K562 (cell line): ENCODE results near the gene AGAP1. TPM values are rescaled to one million over a fixed set of nuclear protein-coding genes. Genes with fewer than 3 reads are reported as not detected.

Experiments
- CCAR2 ChIP-seq: fragments of 200-400 bp; formaldehyde crosslinking; IDR thresholded peaks from 2 replicates; pipeline ENCODE4 v1.6.1; 2017; ENCODE audit warnings: mild to moderate bottlenecking, low read depth, low read length
- CREB1 ChIP-seq, 2 experiments: sonication (generic) in 1 of 2; formaldehyde crosslinking in 1 of 2; IDR thresholded peaks; 2 replicates each; pipeline versions ENCODE4 v1.6.1 to v1.8.0; 2012 to 2022; ENCODE audit warnings: inconsistent platforms in 1 of 2, mild to moderate bottlenecking in 1 of 2, missing genetic modification reagents in 1 of 2, moderate library complexity in 1 of 2
- CREBBP ChIP-seq: IDR thresholded peaks from one replicate; pipeline ENCODE4 v1.6.1; 2012; ENCODE audit warnings: low read depth, mild to moderate bottlenecking, control low read depth, inconsistent platforms, low read length
- FOXA3 ChIP-seq, 2 experiments: fragments of 450-650 bp in 1 of 2; sonication (generic) in 1 of 2; formaldehyde crosslinking; IDR thresholded peaks in 1 of 2; conservative IDR thresholded peaks in 1 of 2; 2 replicates each; pipeline versions ENCODE4 v1.4.0 to v1.8.0; 2020 to 2022; ENCODE audit warnings: mild to moderate bottlenecking in 2 of 2, missing genetic modification reagents in 1 of 2
- FOXK2 ChIP-seq, 2 experiments: fragments of 450-650 bp; IDR thresholded peaks in 1 of 2; conservative IDR thresholded peaks in 1 of 2; 2 replicates each; pipeline ENCODE4 v1.6.1; 2016; ENCODE audit warnings: low read depth in 2 of 2, mild to moderate bottlenecking in 1 of 2
- GATA2 ChIP-seq: sonication (generic); formaldehyde crosslinking; IDR thresholded peaks from 2 replicates; pipeline ENCODE4 v1.4.0; 2020; ENCODE audit warnings: mild to moderate bottlenecking, missing genetic modification reagents
- HLTF ChIP-seq: fragments of 450-650 bp; IDR thresholded peaks from 2 replicates; pipeline ENCODE4 v1.6.1; 2016
- JUN ChIP-seq, 2 experiments: sonication (generic) in 1 of 2; formaldehyde crosslinking in 1 of 2; IDR thresholded peaks; 2 replicates each; pipeline versions ENCODE4 v1.6.1 to v1.8.0; 2012 to 2022; ENCODE audit warnings: borderline replicate concordance in 2 of 2, mild to moderate bottlenecking in 2 of 2, improper control_type of control experiment in 1 of 2, low read depth in 1 of 2, low read length in 1 of 2, missing genetic modification reagents in 1 of 2
- MCM2 ChIP-seq: fragments of 450-650 bp; IDR thresholded peaks from 2 replicates; pipeline ENCODE4 v1.6.1; 2017; ENCODE audit warnings: low read depth, mild to moderate bottlenecking
- MTA1 ChIP-seq: fragments of 450-650 bp; IDR thresholded peaks from 2 replicates; pipeline ENCODE4 v1.6.1; 2017; ENCODE audit warnings: borderline replicate concordance
- NFE2 ChIP-seq: IDR thresholded peaks from 2 replicates; pipeline ENCODE4 v1.6.1; 2014; ENCODE audit warnings: antibody characterized with exemption, low read depth
- NFRKB ChIP-seq: fragments of 450-650 bp; IDR thresholded peaks from 2 replicates; pipeline ENCODE4 v1.6.1; 2016; ENCODE audit warnings: low read depth
- NR2C2 ChIP-seq, 2 experiments: fragments of 200-800 bp in 1 of 2; sonication (Bioruptor generic) in 1 of 2; sonication (generic) in 1 of 2; formaldehyde crosslinking in 1 of 2; IDR thresholded peaks; 2 replicates each; pipeline versions ENCODE4 v1.6.1 to v1.8.0; 2016 to 2022; ENCODE audit warnings: mild to moderate bottlenecking in 1 of 2, missing compliant biosample characterization in 1 of 2, missing genetic modification characterization in 1 of 2, missing genetic modification reagents in 1 of 2
- SIN3B ChIP-seq: fragments of 450-650 bp; IDR thresholded peaks from 2 replicates; pipeline ENCODE4 v1.6.1; 2017; ENCODE audit warnings: low read depth, mild to moderate bottlenecking, moderate library complexity
- ZNF197 ChIP-seq: fragments of 200-800 bp; sonication (Bioruptor generic); IDR thresholded peaks from 2 replicates; pipeline ENCODE4 v1.6.1; 2016; ENCODE audit warnings: low read depth, missing genetic modification characterization, missing compliant biosample characterization
- ZNF41 ChIP-seq: fragments of 250-450 bp; sonication (Bioruptor Pico); conservative IDR thresholded peaks from 2 replicates; pipeline ENCODE4 v1.4.0; 2020; ENCODE audit warnings: mild to moderate bottlenecking
- polyA plus RNA-seq, 8 experiments: library from polyadenylated mRNA; depleted of rRNA in 4 of 8; stranded (reverse) in 5 of 8; unstranded in 3 of 8; fragments of >200 nt; fragmentation: Nextera tagmentation in 2 of 8; fragmentation: Illumina TruSeq in 1 of 8; extraction: Ambion mirVana in 2 of 8; extraction: Trizol in 1 of 8; gene quantifications; 2 replicates each; pipeline versions ENCODE4 v1.2.1 to v1.2.3, GENCODE V29; 2011 to 2014; ENCODE audit warnings: inconsistent platforms in 1 of 8, missing spikeins in 1 of 8
- total RNA-seq, 7 experiments: library from RNA; depleted of rRNA in 6 of 7; stranded (reverse); fragments of >200 nt in 6 of 7; fragmentation: Illumina TruSeq in 2 of 7; extraction: Trizol in 2 of 7; gene quantifications; 2 replicates each; pipeline versions ENCODE4 v1.2.1 to v1.2.3, GENCODE V29; 2011 to 2021; ENCODE audit warnings: low replicate concordance in 1 of 7
- TF ChIP-seq, protein P1 (sequence below), 3 experiments: fragments of 200-800 bp in 1 of 3; fragments of 250-450 bp in 1 of 3; fragments of 450-650 bp in 1 of 3; sonication (Bioruptor Pico) in 1 of 3; sonication (Bioruptor generic) in 1 of 3; formaldehyde crosslinking in 1 of 3; IDR thresholded peaks; 2 replicates each; pipeline versions ENCODE4 v1.6.1 to v1.8.0; 2016 to 2022; ENCODE audit warnings: mild to moderate bottlenecking in 2 of 3, missing genetic modification characterization in 2 of 3, missing compliant biosample characterization in 1 of 3, moderate library complexity in 1 of 3
- TF ChIP-seq, protein P2 (sequence below), 2 experiments: fragments of 150-350 bp in 1 of 2; IDR thresholded peaks; 2 replicates each; pipeline ENCODE4 v1.6.1; 2012 to 2016; ENCODE audit warnings: low read depth in 2 of 2, low read length in 2 of 2, mild to moderate bottlenecking in 1 of 2, moderate library complexity in 1 of 2

Gene AGAP1
- total and polyA plus RNA-seq, 9 of the 15 experiments (the other 6 are each of a cell fraction or from before 2014, with no cell fraction given) = 1.3 to 24.0 (median 10.6) TPM

DNA sequence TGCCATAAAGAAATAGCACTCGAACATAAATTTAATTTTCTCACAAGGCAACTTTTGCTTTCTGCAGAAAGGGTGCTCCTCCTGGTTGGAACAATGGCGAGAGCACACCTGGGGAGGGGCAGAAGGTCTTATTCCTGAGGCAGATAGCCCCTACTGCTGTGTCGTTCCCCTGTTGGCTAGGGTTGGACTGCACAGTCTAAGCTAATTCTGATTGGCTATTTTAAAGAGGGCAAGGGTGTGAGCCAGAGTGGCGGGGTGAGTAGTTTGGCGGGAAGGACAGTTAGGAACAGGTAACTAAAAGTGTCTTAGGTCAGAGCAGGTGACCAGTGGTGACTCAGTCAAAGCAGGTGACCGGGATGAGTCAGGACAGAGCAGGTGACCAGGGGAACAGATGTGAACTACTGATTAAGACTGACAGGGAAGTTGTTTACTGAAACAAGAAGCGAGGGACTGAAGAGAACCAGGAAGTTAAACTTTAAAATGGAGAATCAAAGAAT is 49.7 kb upstream of the AGAP1 start (continued):
- TF ChIP-seq, protein P1, sequence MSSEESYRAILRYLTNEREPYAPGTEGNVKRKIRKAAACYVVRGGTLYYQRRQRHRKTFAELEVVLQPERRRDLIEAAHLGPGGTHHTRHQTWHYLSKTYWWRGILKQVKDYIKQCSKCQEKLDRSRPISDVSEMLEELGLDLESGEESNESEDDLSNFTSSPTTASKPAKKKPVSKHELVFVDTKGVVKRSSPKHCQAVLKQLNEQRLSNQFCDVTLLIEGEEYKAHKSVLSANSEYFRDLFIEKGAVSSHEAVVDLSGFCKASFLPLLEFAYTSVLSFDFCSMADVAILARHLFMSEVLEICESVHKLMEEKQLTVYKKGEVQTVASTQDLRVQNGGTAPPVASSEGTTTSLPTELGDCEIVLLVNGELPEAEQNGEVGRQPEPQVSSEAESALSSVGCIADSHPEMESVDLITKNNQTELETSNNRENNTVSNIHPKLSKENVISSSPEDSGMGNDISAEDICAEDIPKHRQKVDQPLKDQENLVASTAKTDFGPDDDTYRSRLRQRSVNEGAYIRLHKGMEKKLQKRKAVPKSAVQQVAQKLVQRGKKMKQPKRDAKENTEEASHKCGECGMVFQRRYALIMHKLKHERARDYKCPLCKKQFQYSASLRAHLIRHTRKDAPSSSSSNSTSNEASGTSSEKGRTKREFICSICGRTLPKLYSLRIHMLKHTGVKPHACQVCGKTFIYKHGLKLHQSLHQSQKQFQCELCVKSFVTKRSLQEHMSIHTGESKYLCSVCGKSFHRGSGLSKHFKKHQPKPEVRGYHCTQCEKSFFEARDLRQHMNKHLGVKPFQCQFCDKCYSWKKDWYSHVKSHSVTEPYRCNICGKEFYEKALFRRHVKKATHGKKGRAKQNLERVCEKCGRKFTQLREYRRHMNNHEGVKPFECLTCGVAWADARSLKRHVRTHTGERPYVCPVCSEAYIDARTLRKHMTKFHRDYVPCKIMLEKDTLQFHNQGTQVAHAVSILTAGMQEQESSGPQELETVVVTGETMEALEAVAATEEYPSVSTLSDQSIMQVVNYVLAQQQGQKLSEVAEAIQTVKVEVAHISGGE (CRISPR knock-in tag; IDR thresholded peaks at IDR 0.05) = 0 out of 6 replicates have a peak, but pooled peaks of 1 of the 3 experiments have one; percentile 36
- TF ChIP-seq CREBBP = no peak
- TF ChIP-seq FOXA3 (CRISPR knock-in tag; conservative IDR thresholded peaks at IDR 0.05 in 1 of 2, IDR thresholded peaks at IDR 0.05 in 1 of 2) = peak; percentile 26 to 31; a peak in 1 of 4 replicates
- TF ChIP-seq, protein P2, sequence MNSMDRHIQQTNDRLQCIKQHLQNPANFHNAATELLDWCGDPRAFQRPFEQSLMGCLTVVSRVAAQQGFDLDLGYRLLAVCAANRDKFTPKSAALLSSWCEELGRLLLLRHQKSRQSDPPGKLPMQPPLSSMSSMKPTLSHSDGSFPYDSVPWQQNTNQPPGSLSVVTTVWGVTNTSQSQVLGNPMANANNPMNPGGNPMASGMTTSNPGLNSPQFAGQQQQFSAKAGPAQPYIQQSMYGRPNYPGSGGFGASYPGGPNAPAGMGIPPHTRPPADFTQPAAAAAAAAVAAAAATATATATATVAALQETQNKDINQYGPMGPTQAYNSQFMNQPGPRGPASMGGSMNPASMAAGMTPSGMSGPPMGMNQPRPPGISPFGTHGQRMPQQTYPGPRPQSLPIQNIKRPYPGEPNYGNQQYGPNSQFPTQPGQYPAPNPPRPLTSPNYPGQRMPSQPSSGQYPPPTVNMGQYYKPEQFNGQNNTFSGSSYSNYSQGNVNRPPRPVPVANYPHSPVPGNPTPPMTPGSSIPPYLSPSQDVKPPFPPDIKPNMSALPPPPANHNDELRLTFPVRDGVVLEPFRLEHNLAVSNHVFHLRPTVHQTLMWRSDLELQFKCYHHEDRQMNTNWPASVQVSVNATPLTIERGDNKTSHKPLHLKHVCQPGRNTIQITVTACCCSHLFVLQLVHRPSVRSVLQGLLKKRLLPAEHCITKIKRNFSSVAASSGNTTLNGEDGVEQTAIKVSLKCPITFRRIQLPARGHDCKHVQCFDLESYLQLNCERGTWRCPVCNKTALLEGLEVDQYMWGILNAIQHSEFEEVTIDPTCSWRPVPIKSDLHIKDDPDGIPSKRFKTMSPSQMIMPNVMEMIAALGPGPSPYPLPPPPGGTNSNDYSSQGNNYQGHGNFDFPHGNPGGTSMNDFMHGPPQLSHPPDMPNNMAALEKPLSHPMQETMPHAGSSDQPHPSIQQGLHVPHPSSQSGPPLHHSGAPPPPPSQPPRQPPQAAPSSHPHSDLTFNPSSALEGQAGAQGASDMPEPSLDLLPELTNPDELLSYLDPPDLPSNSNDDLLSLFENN (IDR thresholded peaks at IDR 0.05; ENCODE audit: low read depth in 2 of 2, low read length in 2 of 2) = no peak
- TF ChIP-seq CREB1 (IDR thresholded peaks at IDR 0.05) = no peak
- no peak for TF ChIP-seq CREB1 (CRISPR knock-in tag; IDR thresholded peaks at IDR 0.05)
- 0 out of 2 replicates have a peak, but pooled peaks have one; percentile 23 for TF ChIP-seq GATA2 (CRISPR knock-in tag)
- no peak for TF ChIP-seq MCM2
- no peak for TF ChIP-seq NFRKB
- TF ChIP-seq ZNF41 = 0 out of 2 replicates have a peak, but pooled peaks have one; percentile 4
- TF ChIP-seq MTA1 = peak; percentile 75
- no peak for TF ChIP-seq NR2C2 (CRISPR knock-in tag; IDR thresholded peaks at IDR 0.05)
- 0 out of 2 replicates have a peak, but pooled peaks have one; percentile 52 for TF ChIP-seq NR2C2 (tag; IDR thresholded peaks at IDR 0.05)
- TF ChIP-seq ZNF197 = 0 out of 2 replicates have a peak, but pooled peaks have one; percentile 30
- TF ChIP-seq CCAR2 = no peak
- TF ChIP-seq HLTF = no peak
- TF ChIP-seq SIN3B = no peak
- TF ChIP-seq JUN (IDR thresholded peaks at IDR 0.05; ENCODE audit: borderline replicate concordance, low read depth, low read length) = peak; percentile 97
- TF ChIP-seq JUN (CRISPR knock-in tag; IDR thresholded peaks at IDR 0.05; ENCODE audit: borderline replicate concordance) = no peak
- peak; percentile 72 to 83; a peak in 3 of 4 replicates for TF ChIP-seq FOXK2 (conservative IDR thresholded peaks at IDR 0.05 in 1 of 2, IDR thresholded peaks at IDR 0.05 in 1 of 2; ENCODE audit: low read depth in 2 of 2)
- TF ChIP-seq NFE2 = peak; percentile 60
